Esophagus muscularis mucosa (tissue), 4 donors: ENCODE measurements around the gene TRAF2. TPM values are rescaled to one million over a fixed set of nuclear protein-coding genes. Genes with fewer than 3 reads are reported as not detected.
"Not testable (repeated sequence)": the region's sequence is repeated elsewhere in the genome, so short reads cannot be mapped to it uniquely, and the experiment has no call there.

ENCODE experiments used
- DNase-seq: peaks from one replicate; pipeline ENCODE4 v3.0.0-alpha.2; 2017; ENCODE audit errors: extremely low spot score
- H3K27ac ChIP-seq, 4 donors: fragments of 200-600 bp; sonication (generic); replicated peaks in 1 of 4; 1 replicate in 3 of 4; 2 replicates in 1 of 4; pipeline ENCODE4 v1.5.1; 2016 to 2019; ENCODE audit warnings: mild to moderate bottlenecking in 1 of 4
- H3K27me3 ChIP-seq, 4 donors: fragments of 200-600 bp; sonication (generic); one replicate each; pipeline versions ENCODE4 v1.5.1 to v1.6.0; 2016 to 2019
- H3K36me3 ChIP-seq, 4 donors: fragments of 200-600 bp; sonication (generic); one replicate each; pipeline ENCODE4 v1.5.1; 2016 to 2019
- H3K4me1 ChIP-seq, 4 donors: fragments of 200-600 bp; sonication (generic); one replicate each; pipeline ENCODE4 v1.5.1; 2016 to 2019
- H3K4me3 ChIP-seq, 4 donors: fragments of 200-600 bp; sonication (generic); 1 replicate in 2 of 4; 2 replicates in 2 of 4; pipeline ENCODE4 v1.5.1; 2016 to 2019; ENCODE audit warnings: mild to moderate bottlenecking in 4 of 4, moderate library complexity in 1 of 4
- H3K9me3 ChIP-seq, 4 donors: fragments of 200-600 bp; sonication (generic); 1 replicate in 3 of 4; 2 replicates in 1 of 4; pipeline ENCODE4 v1.5.1; 2016 to 2019
- EP300 ChIP-seq: sonication (generic); formaldehyde crosslinking; IDR thresholded peaks from one replicate; pipeline ENCODE4 v1.6.1; 2017; ENCODE audit warnings: antibody characterized with exemption
- POLR2A ChIP-seq: fragments of 450-650 bp; IDR thresholded peaks from one replicate; pipeline ENCODE4 v1.6.1; 2017; ENCODE audit warnings: antibody characterized with exemption, moderate library complexity, mild to moderate bottlenecking, low read depth
- POLR2AphosphoS5 ChIP-seq, 2 donors: sonication (generic); formaldehyde crosslinking; IDR thresholded peaks; one replicate each; pipeline ENCODE4 v1.6.1; 2017; ENCODE audit warnings: antibody characterized with exemption in 2 of 2
- WGBS: methylation state at CpG from one replicate; pipeline ENCODE4 v1.1.5; 2018; 5-methylcytosine and 5-hydroxymethylcytosine counted together
- intact Hi-C: fragments of 100-400 bp; cut with DNase I; formaldehyde crosslinking; loops from one replicate; pipeline ENCODE4 v1.15.1; 2023
- total RNA-seq, 4 donors: library from RNA; depleted of rRNA; stranded (reverse); fragments of >200 nt; gene quantifications; one replicate each; pipeline versions ENCODE4 v1.1.0 to v1.2.1, GENCODE V29; 2016
- TF ChIP-seq, protein P1 (sequence below), 3 experiments: fragments of 200-600 bp in 2 of 3; fragments of 450-650 bp in 1 of 3; sonication (generic) in 2 of 3; IDR thresholded peaks; one replicate each; pipeline ENCODE4 v1.5.1; 2017 to 2019; ENCODE audit warnings: antibody characterized with exemption in 3 of 3, mild to moderate bottlenecking in 2 of 3, moderate library complexity in 1 of 3

TRAF2 gene
- total RNA-seq, 4 donors from 2014 or later = 6.6 to 15.5 (median 12.4) TPM

DNA sequence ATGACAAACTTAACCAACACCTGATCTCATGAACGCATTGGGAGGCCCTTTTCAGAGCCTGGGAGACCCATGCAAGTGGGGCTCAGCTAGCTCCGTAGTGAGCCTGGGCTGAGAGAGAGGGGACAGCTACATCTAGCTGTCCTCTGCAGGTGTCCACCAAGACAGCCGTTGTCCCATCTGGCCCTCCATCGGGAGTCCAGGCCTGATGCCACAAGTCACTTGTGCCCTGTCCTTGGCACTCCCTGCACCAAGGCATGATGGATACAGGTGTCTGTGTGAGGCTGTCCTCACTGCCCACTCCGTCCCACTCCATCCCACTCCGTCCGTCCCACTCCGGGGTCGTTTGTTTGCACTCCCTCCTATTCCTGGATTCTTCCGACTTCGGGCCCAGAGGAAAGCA lies 17.7 kb upstream of the TRAF2 start:
- TF ChIP-seq POLR2AphosphoS5 (IDR thresholded peaks at IDR 0.05) (no peak), EP300 (no peak), POLR2A (no peak)
- TF ChIP-seq, protein P1, sequence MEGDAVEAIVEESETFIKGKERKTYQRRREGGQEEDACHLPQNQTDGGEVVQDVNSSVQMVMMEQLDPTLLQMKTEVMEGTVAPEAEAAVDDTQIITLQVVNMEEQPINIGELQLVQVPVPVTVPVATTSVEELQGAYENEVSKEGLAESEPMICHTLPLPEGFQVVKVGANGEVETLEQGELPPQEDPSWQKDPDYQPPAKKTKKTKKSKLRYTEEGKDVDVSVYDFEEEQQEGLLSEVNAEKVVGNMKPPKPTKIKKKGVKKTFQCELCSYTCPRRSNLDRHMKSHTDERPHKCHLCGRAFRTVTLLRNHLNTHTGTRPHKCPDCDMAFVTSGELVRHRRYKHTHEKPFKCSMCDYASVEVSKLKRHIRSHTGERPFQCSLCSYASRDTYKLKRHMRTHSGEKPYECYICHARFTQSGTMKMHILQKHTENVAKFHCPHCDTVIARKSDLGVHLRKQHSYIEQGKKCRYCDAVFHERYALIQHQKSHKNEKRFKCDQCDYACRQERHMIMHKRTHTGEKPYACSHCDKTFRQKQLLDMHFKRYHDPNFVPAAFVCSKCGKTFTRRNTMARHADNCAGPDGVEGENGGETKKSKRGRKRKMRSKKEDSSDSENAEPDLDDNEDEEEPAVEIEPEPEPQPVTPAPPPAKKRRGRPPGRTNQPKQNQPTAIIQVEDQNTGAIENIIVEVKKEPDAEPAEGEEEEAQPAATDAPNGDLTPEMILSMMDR (IDR thresholded peaks at IDR 0.05) = no peak
- Histone ChIP-seq H3K27ac (no peak overlapping the region), H3K9me3 (no peaks in the 10 kb centered on the region), H3K4me1 (peaks cover 22 to 35% (median 27%) of the 10 kb centered on the region in 4 donors), H3K36me3 (peaks cover 3 to 4% (median 3%) of the 10 kb centered on the region in 4 donors), H3K4me3 (no peak overlapping the region), H3K27me3 (no peaks in the 10 kb centered on the region)
- DNase-seq = no peak
- 96% methylated on average over 9 of the region's 11 CpGs for WGBS
- intact Hi-C loops = no loop called here

DNA sequence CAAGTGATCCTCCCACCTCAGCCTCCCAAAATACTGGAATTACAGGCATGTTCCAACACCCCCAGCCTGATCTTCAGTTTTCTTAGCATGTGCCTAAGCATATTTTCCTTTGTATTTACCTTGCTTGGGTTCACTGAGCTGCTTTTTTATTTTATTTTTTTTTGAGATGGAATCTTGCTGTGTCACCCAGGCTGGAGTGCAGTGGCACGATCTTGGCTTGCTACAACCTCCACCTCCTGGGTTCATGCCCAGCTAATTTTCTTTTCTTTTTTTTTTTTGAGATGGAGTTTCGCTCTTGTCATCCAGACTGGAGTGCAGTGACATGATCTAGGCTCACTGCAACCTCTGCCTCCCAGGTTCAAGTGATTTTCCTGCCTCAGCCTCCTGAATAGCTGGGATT lies 16.7 kb upstream of the TRAF2 start:
- 92% methylated on average over 2 of the region's 2 CpGs for WGBS
- H3K27me3 ChIP-seq, H3K36me3 ChIP-seq, DNase-seq, H3K27ac ChIP-seq, H3K9me3 ChIP-seq, H3K4me3 ChIP-seq, intact Hi-C loops: not testable (repeated sequence)
- H3K4me1 ChIP-seq = peaks cover 13 to 25% (median 18%) of the 10 kb centered on the region in 4 donors

DNA sequence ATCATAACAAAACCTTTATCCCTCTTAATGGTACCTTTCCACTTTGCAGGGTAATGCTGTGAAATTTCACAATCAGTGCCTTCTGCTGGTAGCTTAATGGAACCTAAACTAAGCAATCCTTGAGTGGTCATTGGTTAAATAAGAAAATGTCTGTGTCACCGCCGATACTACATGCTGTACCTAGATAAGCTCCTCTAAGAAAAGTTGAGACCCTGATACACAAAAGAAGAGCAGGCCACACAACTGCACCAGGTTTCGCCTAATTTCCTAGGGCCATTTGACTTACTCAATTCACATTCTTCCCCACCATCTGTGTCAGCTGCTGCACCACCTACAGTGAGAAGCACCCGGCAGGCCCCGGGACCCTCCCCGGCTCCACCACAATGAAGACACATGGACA lies 11.2 kb upstream of the TRAF2 start:
- TF ChIP-seq POLR2A (no peak), POLR2AphosphoS5 (IDR thresholded peaks at IDR 0.05) (no peak), EP300 (no peak)
- TF ChIP-seq, protein P1 (IDR thresholded peaks at IDR 0.05) = no peak
- 96% methylated on average over 6 of the region's 6 CpGs for WGBS
- no peaks in the 10 kb centered on the region for H3K27me3 ChIP-seq
- intact Hi-C loops = no loop called here
- H3K36me3 ChIP-seq = no peaks in the 10 kb centered on the region
- no peak overlapping the region for H3K4me3 ChIP-seq
- H3K27ac ChIP-seq = no peak overlapping the region
- no peaks in the 10 kb centered on the region for H3K9me3 ChIP-seq
- DNase-seq = no peak
- H3K4me1 ChIP-seq = no peaks in the 10 kb centered on the region

DNA sequence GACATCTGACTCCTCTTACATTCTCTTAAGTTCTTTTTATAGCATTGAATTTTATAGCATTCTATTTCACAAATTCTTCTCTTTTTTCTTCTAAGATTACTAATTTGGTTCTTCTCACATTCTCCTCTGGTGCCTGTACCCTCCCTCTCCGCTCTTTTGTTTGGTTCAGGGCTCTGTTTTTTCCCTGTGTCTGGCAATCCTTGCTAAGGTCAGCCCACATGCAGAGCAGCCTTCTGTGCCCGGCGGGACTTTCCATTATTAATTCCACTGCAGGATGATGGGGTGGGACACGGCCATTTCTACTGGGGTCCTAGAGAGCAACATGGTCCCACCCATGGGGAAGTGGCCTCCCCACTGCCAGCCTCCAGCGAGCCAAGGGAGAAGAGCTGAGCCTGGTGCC lies 9.8 kb upstream of the TRAF2 start:
- DNase-seq = no peak
- Histone ChIP-seq H3K9me3 (no peaks in the 10 kb centered on the region), H3K4me3 (no peak overlapping the region), H3K27ac (no peak overlapping the region), H3K4me1 (peaks cover under 1 to 4% (median 2%) of the 10 kb centered on the region in 4 donors), H3K36me3 (no peaks in the 10 kb centered on the region), H3K27me3 (peaks cover 0 to 4% (median 0%) of the 10 kb centered on the region in 4 donors)
- intact Hi-C loops = no loop called here
- TF ChIP-seq POLR2A = no peak
- TF ChIP-seq POLR2AphosphoS5 (IDR thresholded peaks at IDR 0.05) = no peak
- no peak for TF ChIP-seq EP300
- TF ChIP-seq, protein P1 (IDR thresholded peaks at IDR 0.05) = no peak
- WGBS = 87% methylated on average over 5 of the region's 5 CpGs

- H3K9me3 ChIP-seq = no peaks in the 10 kb centered on the region
- H3K4me1 ChIP-seq = peaks cover 16 to 26% (median 23%) of the 10 kb centered on the region in 4 donors
- H3K36me3 ChIP-seq = no peaks in the 10 kb centered on the region
- peaks cover 0 to 4% (median 0%) of the 10 kb centered on the region in 4 donors for H3K27me3 ChIP-seq
- no peak for DNase-seq
- TF ChIP-seq EP300 = no peak
- TF ChIP-seq, protein P1 (IDR thresholded peaks at IDR 0.05) = no peak
- no peak for TF ChIP-seq POLR2AphosphoS5 (IDR thresholded peaks at IDR 0.05)
- no peak for TF ChIP-seq POLR2A
- no peak overlapping the region for H3K4me3 ChIP-seq
- H3K27ac ChIP-seq = no peak overlapping the region
- WGBS = 78% methylated on average over 11 of the region's 11 CpGs
- intact Hi-C loops = no loop called here
Measured at GRCh38 chr9:136880651-136881050, 5.7 kb upstream of the TRAF2 start.
